NCI-H1417 treated with DMSO at 0.1 percent for 48 hours (cell line): Measurements from ENCODE around the gene KRTAP13-1.
A peak's percentile ranks its signal among the peaks of the same experiment; 100 is the strongest.

Experiments used
- DNase-seq: peaks from one replicate; lab custom pipeline; 2025; lab: John Stamatoyannopoulos, UW

Gene KRTAP13-1, protein sequence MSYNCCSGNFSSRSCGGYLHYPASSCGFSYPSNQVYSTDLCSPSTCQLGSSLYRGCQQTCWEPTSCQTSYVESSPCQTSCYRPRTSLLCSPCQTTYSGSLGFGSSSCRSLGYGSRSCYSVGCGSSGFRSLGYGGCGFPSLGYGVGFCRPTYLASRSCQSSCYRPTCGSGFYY

DNA sequence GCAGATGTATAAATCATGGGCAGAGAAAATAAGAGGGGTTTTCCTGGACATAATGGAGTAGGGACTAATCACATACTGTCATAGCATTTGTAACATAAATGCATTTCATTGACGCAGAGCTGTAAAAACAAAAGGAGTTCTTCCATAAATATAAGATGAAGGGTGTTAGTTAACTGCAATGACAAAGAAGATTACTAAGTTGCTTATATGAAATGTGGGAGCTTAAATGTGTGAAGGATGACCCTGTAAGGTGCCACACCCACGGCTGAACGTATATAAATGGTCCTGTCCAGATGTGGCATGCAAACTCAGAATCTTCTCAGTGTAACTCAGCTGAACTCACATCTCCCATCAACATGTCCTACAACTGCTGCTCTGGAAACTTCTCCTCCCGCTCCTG lies at the start of gene KRTAP13-1:
TSS of gene KRTAP13-1 (plus strand) at position 301 of the 400 bp plus-strand sequence. CDS start at position 357, 56 bp downstream.
- no peak for DNase-seq

DNA sequence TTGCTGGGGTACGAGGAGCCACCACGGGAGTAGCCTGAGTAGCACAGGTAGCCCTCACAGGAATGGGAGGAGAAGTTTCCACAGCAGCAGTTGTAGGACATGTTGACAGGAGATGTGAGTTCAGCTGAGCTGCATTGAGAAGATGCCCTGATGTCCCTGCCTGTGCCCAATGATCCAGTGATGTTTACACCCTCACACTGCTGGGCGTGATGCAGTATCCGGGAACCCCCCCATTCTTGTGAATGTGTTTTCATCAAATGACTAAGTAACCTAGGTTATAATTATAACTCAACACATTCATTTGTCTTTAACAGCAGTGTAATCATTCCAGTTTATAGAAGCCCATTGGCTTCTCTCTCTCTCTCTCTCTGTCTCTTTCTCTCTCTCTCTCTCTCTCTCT lies 47.3 kb upstream of the KRTAP13-1 start, which contains the start of gene KRTAP23-1:
TSS of gene KRTAP23-1 (minus strand) at position 101 of the 400 bp plus-strand sequence. CDS start at position 101, 0 bp downstream.
- DNase-seq: no peak

DNA sequence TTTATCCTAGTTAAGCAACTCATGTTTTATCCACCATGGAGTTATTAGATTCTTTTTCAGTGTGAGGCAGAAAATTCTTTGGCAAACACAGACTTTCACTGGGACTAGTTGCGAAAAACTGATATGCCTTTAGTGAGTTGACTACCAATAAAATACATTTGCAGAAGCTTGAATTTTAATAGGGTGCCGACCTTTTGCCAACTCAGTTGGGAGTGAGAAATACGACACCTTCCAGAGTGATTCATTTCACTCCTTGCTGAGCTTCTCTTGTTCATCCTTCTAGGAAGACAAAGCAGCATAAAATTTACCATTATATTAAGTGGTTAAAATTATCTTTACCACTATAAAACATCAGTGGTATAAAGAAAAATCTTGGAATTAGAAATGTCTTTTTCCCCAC lies 46.3 kb upstream of the KRTAP13-1 start:
- no peak for DNase-seq

DNA sequence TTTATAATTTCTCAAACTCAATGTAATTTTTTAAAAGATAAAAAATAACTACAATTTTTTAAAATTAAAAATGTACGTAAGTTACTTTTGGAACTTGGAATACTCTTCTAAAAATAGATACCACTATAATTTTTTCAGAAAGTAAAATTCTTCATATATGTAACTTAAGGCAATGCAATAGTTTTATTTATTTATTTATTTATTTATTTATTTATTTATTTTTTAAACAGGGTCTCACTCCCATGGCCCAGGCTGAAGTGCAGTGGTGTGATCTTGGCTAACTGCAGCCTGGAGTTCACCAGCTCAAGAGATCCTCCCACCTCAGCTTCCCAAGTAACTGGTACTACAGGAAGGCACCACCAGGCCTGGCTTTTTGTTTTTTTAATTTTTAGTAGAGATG lies 44.3 kb upstream of the KRTAP13-1 start:
- DNase-seq: no peak

DNA sequence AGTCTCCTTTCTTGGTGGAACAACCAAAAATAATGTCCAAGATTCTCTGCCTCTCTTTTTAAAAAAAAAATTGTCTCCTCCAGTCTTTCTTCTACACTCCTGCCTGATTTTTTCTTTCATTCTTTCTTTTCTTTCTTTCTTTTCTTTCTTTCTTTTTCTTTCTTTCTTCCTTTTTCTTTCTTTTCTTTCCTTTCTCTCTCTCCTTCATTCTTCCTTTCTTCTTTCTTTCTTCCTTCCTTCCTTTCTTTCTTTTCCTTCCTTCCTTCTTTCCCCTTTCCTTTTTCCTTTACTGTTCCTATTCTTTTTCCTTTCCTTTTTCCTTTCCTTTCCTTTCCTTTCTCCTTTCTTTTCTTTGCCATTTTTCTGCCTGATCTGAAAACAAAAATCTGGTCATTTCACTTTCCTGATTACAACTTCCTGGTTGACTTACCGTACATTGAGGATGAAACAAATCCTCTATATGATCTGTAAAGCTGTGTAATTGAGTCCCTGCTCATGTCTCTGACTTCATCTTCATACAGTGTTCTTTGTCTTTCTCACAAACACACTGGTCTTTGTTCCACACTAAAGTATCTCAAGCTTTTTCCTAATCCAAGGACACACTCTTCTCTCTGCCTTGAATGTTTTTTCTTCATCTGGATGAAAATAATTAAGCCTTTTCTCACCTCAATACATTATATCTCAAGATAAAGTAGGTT lies 41.4 kb upstream of the KRTAP13-1 start:
- no peak for DNase-seq

DNA sequence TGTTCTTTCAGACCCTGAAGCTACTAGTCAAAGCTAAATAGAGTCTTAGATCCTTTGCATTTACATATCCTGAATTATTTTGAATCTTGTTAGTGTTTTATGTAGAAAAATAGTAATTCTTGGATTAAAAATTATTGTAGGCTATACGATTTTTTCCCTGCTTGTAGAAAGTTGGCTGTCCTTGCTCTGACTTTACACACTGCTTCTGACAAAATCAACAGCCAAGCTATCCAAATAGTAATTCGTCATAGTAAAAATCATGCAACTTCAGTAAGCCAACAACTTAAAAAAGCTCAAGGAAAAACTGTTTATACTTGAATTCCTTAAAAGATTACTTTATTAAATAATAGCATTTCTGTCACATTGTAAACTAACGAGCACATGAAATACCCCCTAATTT lies 39.9 kb upstream of the KRTAP13-1 start:
- no peak for DNase-seq

DNA sequence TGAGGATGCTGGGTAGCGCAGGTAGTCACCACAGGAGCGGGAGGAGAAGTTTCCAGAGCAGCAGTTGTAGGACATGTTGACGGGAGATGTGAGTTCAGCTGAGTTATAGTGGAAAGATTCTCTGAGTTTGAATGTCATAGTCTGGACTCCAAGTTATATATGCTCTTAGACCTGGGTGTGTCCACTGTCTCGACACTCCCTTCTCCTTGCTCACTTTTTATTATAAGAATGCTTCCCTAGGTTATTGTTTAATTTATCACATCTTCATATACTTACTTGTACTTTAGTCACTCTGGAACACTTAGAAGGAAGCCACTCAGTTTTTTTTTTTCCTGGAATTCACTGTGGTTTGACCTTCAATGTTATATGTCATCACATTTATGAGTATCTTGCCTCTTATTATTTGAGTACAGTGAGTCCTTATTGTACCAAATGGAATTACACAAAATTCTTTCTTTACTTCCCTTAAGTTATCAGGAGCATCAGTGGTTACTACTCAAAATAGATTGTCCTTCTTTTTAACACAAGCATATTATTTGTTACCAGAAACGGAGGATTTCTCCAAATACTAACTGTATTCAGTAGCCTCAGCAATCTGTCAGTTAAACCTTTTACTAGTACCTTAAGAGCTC lies 23.6 kb upstream of the KRTAP13-1 start, which contains the start of gene KRTAP13-2:
TSS of gene KRTAP13-2 (minus strand) at position 133 of the 632 bp plus-strand sequence. CDS start at position 75, 58 bp downstream.
- no peak for DNase-seq

DNA sequence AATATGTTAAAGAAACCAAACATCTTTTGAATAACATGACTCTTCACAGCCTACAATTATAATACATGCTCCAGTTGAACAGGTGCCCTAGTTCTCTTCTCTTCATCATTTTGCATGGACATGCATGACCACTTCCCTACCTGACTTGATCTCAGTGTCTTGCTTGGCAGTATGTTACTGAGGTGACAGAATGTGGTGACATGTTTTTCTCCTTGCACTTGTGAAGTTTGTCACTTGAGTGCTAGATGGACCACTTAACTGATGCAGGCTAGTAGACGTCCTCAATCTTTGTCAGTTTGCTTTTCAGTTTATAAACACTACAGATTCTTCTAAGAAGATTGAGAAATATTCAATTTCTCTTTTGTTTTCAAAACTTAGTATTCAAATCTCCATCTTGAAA lies 13.6 kb upstream of the KRTAP13-1 start:
- DNase-seq: no peak

DNA sequence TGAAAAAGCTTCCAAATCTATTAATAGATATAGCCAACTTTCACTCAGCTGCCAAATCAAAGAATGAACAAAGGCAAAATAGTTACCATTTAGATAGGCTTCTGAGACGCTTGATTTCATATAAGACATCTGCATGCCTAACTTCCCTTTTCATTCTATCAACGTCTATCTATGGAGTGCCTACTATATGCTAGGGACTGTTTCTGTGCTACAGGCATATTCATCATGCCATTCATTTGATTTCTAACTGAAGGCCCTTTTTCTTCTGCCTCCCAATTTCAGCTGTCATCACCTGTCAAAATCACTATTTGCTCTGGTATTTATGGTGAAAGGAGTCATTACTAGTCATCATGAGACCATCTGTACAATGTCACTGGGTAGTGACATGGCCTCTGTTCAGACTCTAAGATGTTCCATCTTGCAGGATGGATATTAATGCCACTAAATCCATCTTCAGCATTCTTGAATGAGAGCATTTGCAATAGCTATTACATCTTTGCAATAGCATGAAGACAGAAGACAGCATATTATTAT lies 4.3 kb upstream of the KRTAP13-1 start:
- peak; percentile 43 for DNase-seq

DNA sequence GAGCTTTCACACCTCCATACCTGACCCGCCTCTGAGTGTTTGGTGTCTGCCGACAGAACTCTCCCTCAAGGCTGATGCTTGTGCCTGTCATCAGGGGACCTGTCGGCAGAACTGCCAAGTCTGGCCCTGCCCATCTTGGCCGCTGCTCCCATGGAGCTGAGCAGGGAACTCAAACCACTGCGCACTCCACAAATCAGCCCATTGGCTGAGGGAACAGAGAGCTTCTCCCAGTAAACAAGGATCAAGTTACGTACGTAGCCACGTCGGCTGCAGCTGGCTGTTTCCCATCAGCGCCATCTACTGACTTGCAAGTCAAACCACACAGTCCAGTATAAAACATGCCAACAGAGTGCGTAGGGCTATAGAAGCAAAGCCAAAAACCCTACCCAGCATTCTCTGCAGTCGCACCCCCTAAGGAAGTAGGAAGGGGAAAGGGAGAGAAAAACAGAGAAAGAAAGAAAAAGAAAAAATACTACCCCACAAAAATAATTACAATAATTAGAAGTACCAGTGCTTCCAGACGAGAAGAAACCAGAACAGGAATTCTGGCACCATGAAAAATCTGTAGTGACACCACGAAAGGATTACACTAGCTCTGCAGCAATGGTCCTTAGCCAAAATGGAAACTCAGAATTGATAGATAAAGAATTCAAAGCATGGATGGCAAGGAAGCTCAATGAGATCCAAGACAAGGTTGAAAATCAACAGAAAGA lies 13.1 kb downstream of the KRTAP13-1 start:
- DNase-seq: no peak

DNA sequence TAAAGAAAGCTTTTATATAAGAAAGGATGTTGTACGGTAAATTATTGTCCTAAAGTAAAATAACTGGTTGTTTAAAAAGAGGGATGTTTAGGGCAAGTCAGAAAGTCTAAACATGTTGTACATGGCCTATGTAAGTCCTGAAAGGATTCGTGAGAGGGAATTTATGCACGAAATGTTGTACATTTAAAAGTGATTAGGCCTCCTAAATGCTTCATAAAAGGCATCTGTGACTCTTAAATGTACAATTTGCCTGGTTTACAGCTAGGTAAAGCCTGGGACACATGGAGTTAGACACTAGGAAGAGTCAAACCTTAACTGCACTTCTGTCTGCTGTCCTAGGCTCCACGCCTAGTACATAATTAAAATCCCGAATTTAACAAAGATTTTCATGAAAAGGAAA lies 20.2 kb downstream of the KRTAP13-1 start:
- DNase-seq: no peak

DNA sequence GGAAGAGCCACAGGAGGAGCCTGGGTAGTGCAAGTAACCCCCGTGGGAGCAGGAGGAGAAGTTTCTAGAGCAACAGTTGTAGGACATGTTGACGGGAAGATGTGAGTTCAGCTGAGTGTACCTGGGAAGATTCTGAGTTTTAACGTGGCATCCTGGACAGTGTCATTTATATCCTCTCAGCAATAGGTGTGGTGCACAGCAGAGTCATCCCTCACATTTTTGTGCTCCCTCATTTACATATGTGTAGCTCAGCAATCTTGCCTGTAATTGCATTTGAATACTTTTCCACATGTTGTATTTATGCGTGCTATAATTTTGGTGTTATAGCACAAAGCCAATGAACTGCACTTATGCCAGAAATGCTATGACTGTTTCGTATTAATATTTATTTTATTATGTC lies 30.0 kb downstream of the KRTAP13-1 start, which contains the start of gene KRTAP13-3:
TSS of gene KRTAP13-3 (minus strand) at position 101 of the 400 bp plus-strand sequence. CDS start at position 87, 14 bp downstream.
- DNase-seq: no peak

DNA sequence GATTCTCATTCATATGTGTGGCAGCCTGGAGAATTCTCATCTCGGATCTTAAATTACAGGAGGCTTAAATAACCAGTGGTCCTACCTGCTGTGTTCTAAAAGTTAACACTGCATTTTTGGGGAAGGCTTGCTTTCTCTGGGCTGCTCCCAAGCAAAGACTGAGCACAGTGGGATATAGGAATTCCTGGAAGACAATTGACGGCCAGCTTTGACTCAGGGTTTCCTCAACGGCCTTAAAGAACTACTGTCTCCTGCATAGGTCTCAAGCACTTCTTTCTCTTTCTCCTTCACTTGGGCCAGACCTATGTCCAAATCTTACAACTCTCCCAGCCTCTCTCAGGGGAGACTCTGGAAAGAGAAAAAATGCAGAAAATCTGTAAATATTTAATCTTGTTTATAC lies 30.9 kb downstream of the KRTAP13-1 start:
- no peak for DNase-seq

DNA sequence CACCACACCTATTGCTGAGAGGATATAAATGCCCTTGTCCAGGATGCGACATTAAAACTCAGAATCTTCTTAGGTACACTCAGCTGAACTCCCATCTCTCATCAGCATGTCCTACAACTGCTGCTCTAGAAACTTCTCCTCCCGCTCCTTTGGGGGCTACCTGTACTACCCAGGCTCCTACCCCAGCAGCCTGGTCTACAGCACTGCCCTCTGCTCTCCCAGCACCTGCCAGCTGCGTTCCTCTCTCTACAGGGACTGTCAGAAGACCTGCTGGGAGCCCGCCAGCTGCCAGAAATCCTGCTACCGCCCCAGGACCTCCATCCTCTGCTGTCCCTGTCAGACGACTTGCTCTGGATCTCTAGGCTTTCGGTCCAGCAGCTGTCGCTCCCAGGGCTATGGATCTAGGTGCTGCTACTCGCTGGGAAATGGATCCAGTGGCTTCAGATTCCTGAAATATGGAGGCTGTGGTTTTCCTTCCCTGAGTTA lies 34.4 kb downstream of the KRTAP13-1 start, which contains the start of gene KRTAP13-4:
TSS of gene KRTAP13-4 (plus strand) at position 51 of the 486 bp plus-strand sequence. CDS start at position 107, 56 bp downstream.
- DNase-seq: no peak

DNA sequence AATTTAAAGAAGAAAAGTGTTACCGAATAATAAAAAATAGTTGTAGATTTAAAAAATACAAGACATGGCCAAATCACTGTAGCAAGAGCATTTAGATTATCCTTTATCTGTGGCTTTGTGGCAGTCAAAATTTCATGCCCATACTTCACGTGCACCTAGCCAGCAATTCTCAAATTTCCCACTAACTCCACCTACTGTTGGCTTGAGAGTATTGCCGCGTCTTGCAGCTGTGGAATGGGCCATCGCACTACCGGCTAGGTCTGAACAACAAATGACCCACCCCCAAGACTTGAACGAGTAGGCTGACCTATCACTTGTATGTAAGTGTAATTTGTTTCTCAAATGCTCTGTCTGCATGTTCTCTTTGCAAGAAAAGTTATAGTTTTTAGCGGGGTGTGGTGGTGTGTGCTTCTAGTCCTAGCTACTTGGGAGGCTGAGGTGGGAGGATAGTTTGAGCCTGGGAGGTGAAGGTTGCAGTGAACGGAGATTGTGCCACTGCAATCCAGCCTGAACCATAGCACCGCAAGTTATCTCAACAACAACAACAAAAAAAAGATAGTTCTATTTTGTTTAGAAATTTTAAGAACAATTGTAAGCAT lies 38.3 kb downstream of the KRTAP13-1 start:
- no peak for DNase-seq

DNA sequence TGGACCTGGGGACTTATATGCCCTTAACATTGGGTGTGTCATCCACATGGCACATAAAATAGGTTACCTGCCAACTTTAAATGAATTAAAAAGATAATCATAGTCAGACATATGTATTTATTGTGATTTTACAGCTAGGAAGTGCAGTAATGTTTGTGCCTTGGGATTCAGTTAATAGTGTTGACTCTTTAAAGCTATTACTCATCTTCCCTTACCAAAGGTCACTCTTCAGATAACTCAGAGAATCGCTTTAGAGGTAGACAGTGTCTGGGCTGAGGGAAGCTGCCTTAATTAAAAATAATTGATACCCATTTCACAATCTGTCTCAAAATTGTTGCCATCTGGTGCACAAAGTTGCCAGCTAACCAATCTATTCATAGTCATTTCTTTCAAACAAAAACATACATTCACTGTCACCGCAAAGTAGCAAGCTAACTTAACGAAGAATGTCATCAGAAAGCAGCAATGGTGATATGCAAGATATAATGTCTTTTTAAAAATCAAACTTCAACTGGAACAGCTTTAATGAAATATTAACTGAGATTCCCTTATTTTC lies 41.3 kb downstream of the KRTAP13-1 start:
- no peak for DNase-seq

DNA sequence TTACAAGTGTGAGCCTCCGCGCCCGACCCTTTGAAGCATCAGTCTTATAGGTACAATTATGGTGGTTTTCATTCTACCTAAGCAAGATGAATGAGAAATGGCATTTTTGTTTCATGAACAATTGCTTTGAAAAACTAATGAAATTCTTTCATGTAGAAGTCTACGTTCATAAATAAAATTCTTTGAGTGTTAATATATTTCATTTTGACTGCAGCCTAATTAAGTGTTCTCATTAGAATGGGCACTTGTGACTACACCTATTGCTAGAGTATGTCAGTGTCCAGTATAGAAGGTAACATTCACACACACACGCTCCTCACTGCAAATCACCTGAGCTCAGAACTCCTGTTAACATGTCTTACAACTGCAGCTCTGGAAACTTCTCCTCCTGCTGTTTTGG lies 44.1 kb downstream of the KRTAP13-1 start, which contains the start of gene KRTAP15-1:
TSS of gene KRTAP15-1 (plus strand) at position 301 of the 400 bp plus-strand sequence. CDS start at position 354, 53 bp downstream.
- DNase-seq: no peak

DNA sequence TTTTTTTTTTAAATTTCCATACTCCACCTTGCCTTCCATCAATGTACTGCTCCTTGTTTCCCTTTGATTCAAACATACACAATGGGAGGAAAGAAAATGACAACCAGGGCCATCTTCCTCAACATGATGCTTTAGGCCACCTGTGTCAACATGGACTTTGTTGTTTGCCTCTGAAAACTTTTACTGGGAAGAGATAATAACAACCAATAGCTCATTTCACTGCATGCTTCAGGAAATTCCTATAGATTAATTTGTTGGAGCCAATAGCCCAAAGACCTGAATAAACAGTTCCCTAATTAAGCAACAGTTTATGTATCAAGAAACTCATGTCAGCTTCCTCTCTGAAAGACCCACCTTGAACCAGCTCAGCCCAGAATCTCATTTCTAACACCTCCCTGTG lies 47.4 kb downstream of the KRTAP13-1 start:
- no peak for DNase-seq

DNA sequence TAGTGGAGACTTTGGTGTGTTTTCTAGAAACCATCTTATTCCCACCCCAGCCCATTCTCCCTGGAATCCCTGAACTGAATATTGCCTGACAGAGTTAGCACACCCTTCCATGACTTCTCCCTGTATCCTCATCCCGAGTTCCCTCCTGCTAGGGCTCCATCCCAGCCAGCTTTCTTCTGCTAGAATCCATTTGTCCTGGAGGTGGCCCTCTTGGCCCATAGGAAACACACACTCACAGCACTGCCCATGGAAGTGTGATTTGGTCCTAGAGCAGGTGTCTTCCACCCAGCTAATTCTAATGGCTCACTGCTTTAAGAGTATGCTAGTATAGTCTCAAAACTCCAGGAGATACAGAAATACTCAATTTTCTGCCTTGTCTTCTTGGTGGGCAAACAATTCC lies 48.4 kb downstream of the KRTAP13-1 start:
- no peak for DNase-seq
